Upper lobe of left lung (tissue), 4 donors: ENCODE data around the gene PIP4K2C.

Experiments used
- EP300 ChIP-seq, 4 donors: sonication (generic); formaldehyde crosslinking; IDR thresholded peaks; one replicate each; pipeline ENCODE4 v1.5.1; 2017; ENCODE audit warnings: antibody characterized with exemption in 4 of 4, control low read depth in 2 of 4
- POLR2A ChIP-seq, 4 donors: fragments of 450-650 bp; IDR thresholded peaks; one replicate each; pipeline ENCODE4 v1.5.1; 2016 to 2017; ENCODE audit warnings: antibody characterized with exemption in 4 of 4, mild to moderate bottlenecking in 2 of 4
- POLR2AphosphoS5 ChIP-seq, 2 donors: sonication (generic); formaldehyde crosslinking; IDR thresholded peaks; one replicate each; pipeline ENCODE4 v1.5.1; 2017; ENCODE audit warnings: antibody characterized with exemption in 2 of 2
- TF ChIP-seq, protein P1 (sequence below), 6 experiments: fragments of 450-650 bp in 4 of 6; fragments of 200-600 bp in 2 of 6; sonication (generic) in 2 of 6; IDR thresholded peaks; one replicate each; pipeline ENCODE4 v1.5.1; 2016 to 2019; ENCODE audit warnings: antibody characterized with exemption in 6 of 6

- TF ChIP-seq, protein P1, sequence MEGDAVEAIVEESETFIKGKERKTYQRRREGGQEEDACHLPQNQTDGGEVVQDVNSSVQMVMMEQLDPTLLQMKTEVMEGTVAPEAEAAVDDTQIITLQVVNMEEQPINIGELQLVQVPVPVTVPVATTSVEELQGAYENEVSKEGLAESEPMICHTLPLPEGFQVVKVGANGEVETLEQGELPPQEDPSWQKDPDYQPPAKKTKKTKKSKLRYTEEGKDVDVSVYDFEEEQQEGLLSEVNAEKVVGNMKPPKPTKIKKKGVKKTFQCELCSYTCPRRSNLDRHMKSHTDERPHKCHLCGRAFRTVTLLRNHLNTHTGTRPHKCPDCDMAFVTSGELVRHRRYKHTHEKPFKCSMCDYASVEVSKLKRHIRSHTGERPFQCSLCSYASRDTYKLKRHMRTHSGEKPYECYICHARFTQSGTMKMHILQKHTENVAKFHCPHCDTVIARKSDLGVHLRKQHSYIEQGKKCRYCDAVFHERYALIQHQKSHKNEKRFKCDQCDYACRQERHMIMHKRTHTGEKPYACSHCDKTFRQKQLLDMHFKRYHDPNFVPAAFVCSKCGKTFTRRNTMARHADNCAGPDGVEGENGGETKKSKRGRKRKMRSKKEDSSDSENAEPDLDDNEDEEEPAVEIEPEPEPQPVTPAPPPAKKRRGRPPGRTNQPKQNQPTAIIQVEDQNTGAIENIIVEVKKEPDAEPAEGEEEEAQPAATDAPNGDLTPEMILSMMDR (IDR thresholded peaks at IDR 0.05): no peak
- TF ChIP-seq POLR2AphosphoS5 (IDR thresholded peaks at IDR 0.05) (no peak), POLR2A (IDR thresholded peaks at IDR 0.05) (no peak), EP300 (IDR thresholded peaks at IDR 0.05) (no peak)
Measured at GRCh38 chr12:57629897-57630471, 39.0 kb downstream of the PIP4K2C start.
